ENCODE results near the gene SCP2.

SCP2 gene

DNA sequence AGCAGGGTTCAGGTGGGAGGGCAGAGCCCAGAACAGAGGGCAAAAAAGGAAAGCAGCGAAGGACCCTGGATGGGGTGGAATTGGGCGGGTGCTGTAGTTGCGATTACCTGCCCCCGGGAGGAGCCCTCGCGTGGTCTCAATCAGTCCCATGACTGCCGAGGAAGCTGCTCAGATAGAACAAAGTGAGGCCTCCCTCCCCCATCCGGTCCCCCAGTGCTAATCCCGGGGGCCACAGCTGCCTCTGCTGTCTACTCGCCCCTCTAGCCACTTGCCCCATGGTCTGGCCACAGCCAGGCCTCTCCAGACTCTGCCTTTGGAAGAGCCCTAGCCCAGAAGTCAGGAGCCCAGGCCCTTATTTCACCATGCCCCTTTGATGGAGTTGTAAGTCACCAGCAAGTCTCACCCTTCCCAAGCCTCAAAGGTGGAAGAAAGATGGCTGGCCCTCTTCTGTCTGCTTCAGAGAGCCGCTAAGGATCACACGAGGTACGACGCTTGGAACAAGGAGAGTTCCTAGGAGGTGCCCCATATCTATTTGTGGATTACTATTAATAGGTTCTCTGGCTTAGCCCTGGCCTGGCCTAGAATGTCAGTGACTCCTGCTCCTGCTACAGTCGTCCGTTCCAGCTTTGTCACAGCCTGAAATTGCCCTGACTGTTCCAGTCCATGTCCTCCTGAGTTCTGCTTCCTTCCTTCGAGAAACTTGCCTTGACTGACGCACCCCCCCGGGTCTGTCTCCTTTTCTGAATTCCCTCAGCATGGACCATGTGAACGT lies 22.0 kb upstream of the SCP2 start:
- peak overlapping the region in 2 of 5 donors; percentile 28 to 35 for H3K9ac ChIP-seq (ENCODE audit: low read length in 5 of 5)
- H3K27ac ChIP-seq (ENCODE audit: low read depth, low read length): no peak overlapping the region
- no peaks in the 10 kb centered on the region for H3K9me3 ChIP-seq (ENCODE audit: control insufficient read depth in 5 of 5, low read length in 5 of 5)
- H3K27me3 ChIP-seq (ENCODE audit: control insufficient read depth in 5 of 5, insufficient read depth in 4 of 5, low read length in 5 of 5): no peaks in the 10 kb centered on the region
- no peak overlapping the region for H3K4me3 ChIP-seq (ENCODE audit: low read depth in 1 of 5, low read length in 5 of 5)
- H3K4me1 ChIP-seq (ENCODE audit: control insufficient read depth in 5 of 5, insufficient read depth in 5 of 5, low read length in 5 of 5): peaks cover 0 to 9% (median 7%) of the 10 kb centered on the region in 5 donors
- peaks cover 3 to 15% (median 11%) of the 10 kb centered on the region in 5 donors for H3K36me3 ChIP-seq (ENCODE audit: control insufficient read depth in 5 of 5, insufficient read depth in 5 of 5, low read length in 5 of 5)

GRCh38 chr1:52906135-52906603 lies 20.9 kb upstream of the SCP2 start:
- Histone ChIP-seq H3K27ac (ENCODE audit: low read depth, low read length) (no peak overlapping the region), H3K27me3 (ENCODE audit: control insufficient read depth in 5 of 5, insufficient read depth in 4 of 5, low read length in 5 of 5) (no peaks in the 10 kb centered on the region), H3K9me3 (ENCODE audit: control insufficient read depth in 5 of 5, low read length in 5 of 5) (no peaks in the 10 kb centered on the region), H3K4me1 (ENCODE audit: control insufficient read depth in 5 of 5, insufficient read depth in 5 of 5, low read length in 5 of 5) (peaks cover 0 to 9% (median 7%) of the 10 kb centered on the region in 5 donors), H3K36me3 (ENCODE audit: control insufficient read depth in 5 of 5, insufficient read depth in 5 of 5, low read length in 5 of 5) (peaks cover 3 to 15% (median 11%) of the 10 kb centered on the region in 5 donors), H3K4me3 (ENCODE audit: low read depth in 1 of 5, low read length in 5 of 5) (no peak overlapping the region), H3K9ac (ENCODE audit: low read length in 5 of 5) (no peak overlapping the region)

DNA sequence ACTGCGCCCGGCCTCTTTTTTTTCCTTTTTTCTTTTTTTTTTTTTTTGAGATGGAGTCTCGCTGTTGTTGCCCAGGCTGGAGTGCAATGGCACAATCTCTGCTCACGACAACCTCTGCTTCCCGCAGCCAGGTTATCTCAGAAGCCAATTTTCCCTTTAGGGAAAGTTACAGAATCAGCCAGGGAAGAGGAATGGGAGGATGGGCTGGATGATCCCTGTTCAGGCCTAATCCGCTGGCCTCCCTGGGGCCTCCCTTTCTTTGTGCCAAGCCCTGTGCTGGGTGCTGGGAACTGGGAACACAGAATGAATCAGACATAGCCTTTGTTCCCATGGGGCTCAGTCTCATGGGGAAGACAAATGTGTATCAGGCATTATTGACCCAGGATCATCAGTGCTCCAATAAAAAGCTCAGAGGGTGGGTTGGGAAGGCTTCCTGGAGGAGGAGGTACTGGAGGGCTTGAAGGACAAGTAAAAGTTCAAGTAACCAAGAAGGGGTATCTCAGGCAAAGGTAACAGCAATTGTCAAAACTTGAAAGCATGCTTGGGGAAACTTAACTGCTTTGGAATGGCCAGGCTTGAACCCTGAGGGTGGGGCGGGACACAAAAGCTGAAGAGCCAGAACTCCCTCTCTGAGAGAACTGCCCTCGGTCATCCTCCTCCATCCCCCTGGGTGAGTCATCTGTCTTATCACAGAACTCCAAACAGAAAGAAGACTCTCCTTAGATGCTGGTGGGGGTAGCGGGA lies 19.8 kb upstream of the SCP2 start:
- Histone ChIP-seq H3K9me3 (ENCODE audit: control insufficient read depth in 5 of 5, low read length in 5 of 5) (no peaks in the 10 kb centered on the region), H3K9ac (ENCODE audit: low read length in 5 of 5) (no peak overlapping the region), H3K27ac (ENCODE audit: low read depth, low read length) (no peak overlapping the region), H3K4me3 (ENCODE audit: low read depth in 1 of 5, low read length in 5 of 5) (no peak overlapping the region), H3K4me1 (ENCODE audit: control insufficient read depth in 5 of 5, insufficient read depth in 5 of 5, low read length in 5 of 5) (peaks cover 0 to 9% (median 7%) of the 10 kb centered on the region in 5 donors), H3K27me3 (ENCODE audit: control insufficient read depth in 5 of 5, insufficient read depth in 4 of 5, low read length in 5 of 5) (no peaks in the 10 kb centered on the region), H3K36me3 (ENCODE audit: control insufficient read depth in 5 of 5, insufficient read depth in 5 of 5, low read length in 5 of 5) (peaks cover 3 to 21% (median 11%) of the 10 kb centered on the region in 5 donors)

DNA sequence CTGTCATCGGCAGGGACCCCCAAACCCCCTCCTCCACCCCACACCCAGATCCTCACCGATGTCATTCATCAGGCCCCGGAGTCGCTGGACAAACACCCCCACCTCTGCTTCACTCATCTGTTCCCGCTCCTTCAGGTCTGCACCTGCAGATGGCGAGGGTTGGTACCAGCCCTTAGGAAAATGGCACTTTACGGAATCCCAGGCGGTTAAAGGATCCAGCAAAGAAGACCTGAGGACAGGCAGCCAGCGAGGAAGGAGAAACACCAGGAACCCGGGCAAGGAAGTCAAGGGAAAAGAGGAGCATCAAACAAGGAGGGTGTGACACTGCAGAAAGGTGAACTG lies 19.3 kb upstream of the SCP2 start:
- H3K27ac ChIP-seq (ENCODE audit: low read depth, low read length): no peak overlapping the region
- peaks cover 0 to 9% (median 7%) of the 10 kb centered on the region in 5 donors for H3K4me1 ChIP-seq (ENCODE audit: control insufficient read depth in 5 of 5, insufficient read depth in 5 of 5, low read length in 5 of 5)
- H3K9ac ChIP-seq (ENCODE audit: low read length in 5 of 5): no peak overlapping the region
- H3K4me3 ChIP-seq (ENCODE audit: low read depth in 1 of 5, low read length in 5 of 5): no peak overlapping the region
- H3K36me3 ChIP-seq (ENCODE audit: control insufficient read depth in 5 of 5, insufficient read depth in 5 of 5, low read length in 5 of 5): peaks cover 3 to 21% (median 11%) of the 10 kb centered on the region in 5 donors
- H3K9me3 ChIP-seq (ENCODE audit: control insufficient read depth in 5 of 5, low read length in 5 of 5): no peaks in the 10 kb centered on the region
- no peaks in the 10 kb centered on the region for H3K27me3 ChIP-seq (ENCODE audit: control insufficient read depth in 5 of 5, insufficient read depth in 4 of 5, low read length in 5 of 5)

DNA sequence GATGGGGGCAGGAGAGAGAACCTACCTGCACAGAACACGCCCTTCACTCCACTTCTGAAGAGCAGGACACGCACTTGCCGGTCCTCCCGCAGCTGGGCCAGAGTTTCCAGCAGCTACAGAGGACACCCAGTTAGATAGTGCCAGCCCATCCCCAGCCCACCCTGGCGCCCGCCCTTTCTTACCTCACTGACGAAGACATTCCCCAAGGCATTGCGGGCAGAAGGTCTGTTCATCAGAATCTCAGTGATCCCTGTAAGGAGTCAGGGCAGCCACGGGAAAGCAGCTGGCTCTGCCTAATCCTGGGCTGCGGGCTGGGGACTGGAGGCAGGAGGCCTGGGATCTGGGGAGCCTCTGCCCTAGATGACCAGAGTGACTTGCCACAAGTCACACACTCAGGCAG lies 15.5 kb upstream of the SCP2 start:
- Histone ChIP-seq H3K27ac (ENCODE audit: low read depth, low read length) (no peak overlapping the region), H3K9ac (ENCODE audit: low read length in 5 of 5) (no peak overlapping the region), H3K27me3 (ENCODE audit: control insufficient read depth in 5 of 5, insufficient read depth in 4 of 5, low read length in 5 of 5) (no peaks in the 10 kb centered on the region), H3K4me1 (ENCODE audit: control insufficient read depth in 5 of 5, insufficient read depth in 5 of 5, low read length in 5 of 5) (peaks cover 9 to 38% (median 26%) of the 10 kb centered on the region in 5 donors), H3K36me3 (ENCODE audit: control insufficient read depth in 5 of 5, insufficient read depth in 5 of 5, low read length in 5 of 5) (peaks cover 0 to 15% (median 7%) of the 10 kb centered on the region in 5 donors), H3K9me3 (ENCODE audit: control insufficient read depth in 5 of 5, low read length in 5 of 5) (no peaks in the 10 kb centered on the region), H3K4me3 (ENCODE audit: low read depth in 1 of 5, low read length in 5 of 5) (no peak overlapping the region)

DNA sequence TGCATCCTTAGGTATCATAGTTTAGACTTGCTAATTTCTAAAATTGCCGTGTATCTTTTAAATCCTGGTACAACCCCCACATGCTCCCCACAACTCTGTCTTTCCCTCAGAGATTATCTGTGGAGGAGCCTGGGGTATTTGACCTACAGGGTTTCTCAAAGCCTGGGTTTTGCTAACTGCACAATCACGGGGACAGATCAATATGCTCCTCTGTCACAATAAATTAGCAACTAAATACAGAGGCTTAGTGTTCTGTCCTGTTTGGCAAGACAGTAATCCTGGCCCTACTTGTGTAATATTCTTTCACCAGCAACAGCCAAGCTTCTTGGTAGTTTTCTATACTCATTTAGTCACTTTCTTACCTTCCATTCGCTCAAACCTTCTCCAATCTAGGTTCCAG lies 14.1 kb upstream of the SCP2 start:
- Histone ChIP-seq H3K36me3 (ENCODE audit: control insufficient read depth in 5 of 5, insufficient read depth in 5 of 5, low read length in 5 of 5) (peaks cover 0 to 12% (median 7%) of the 10 kb centered on the region in 5 donors), H3K9ac (ENCODE audit: low read length in 5 of 5) (no peak overlapping the region), H3K27ac (ENCODE audit: low read depth, low read length) (no peak overlapping the region), H3K27me3 (ENCODE audit: control insufficient read depth in 5 of 5, insufficient read depth in 4 of 5, low read length in 5 of 5) (no peaks in the 10 kb centered on the region), H3K4me3 (ENCODE audit: low read depth in 1 of 5, low read length in 5 of 5) (no peak overlapping the region), H3K9me3 (ENCODE audit: control insufficient read depth in 5 of 5, low read length in 5 of 5) (no peaks in the 10 kb centered on the region), H3K4me1 (ENCODE audit: control insufficient read depth in 5 of 5, insufficient read depth in 5 of 5, low read length in 5 of 5) (peaks cover 9 to 48% (median 32%) of the 10 kb centered on the region in 5 donors)

DNA sequence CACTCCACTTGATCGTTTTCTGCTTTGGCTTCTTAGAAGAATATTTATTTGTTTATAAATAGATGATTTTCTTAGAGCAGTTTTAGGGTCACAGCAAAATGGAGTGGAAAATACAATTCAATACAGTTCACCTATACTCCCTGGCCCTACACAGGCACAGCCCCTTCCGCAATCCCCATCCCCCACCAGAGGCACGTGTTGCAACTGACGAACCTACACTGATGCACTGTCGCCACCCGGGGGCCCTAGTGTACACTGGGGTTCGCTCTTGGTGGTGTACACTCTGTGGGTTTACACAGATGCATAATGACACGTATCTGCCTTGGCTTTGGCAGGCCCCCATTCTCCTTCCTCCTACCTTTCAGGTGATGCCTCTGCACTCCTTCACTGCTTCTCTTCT lies 13.5 kb upstream of the SCP2 start:
- Histone ChIP-seq H3K4me1 (ENCODE audit: control insufficient read depth in 5 of 5, insufficient read depth in 5 of 5, low read length in 5 of 5) (peaks cover 9 to 48% (median 32%) of the 10 kb centered on the region in 5 donors), H3K36me3 (ENCODE audit: control insufficient read depth in 5 of 5, insufficient read depth in 5 of 5, low read length in 5 of 5) (peaks cover 0 to 10% (median 7%) of the 10 kb centered on the region in 5 donors), H3K4me3 (ENCODE audit: low read depth in 1 of 5, low read length in 5 of 5) (no peak overlapping the region)

GRCh38 chr1:52914463-52914862 lies 12.6 kb upstream of the SCP2 start:
- Histone ChIP-seq H3K9me3 (ENCODE audit: control insufficient read depth in 5 of 5, low read length in 5 of 5) (no peaks in the 10 kb centered on the region), H3K9ac (ENCODE audit: low read length in 5 of 5) (no peak overlapping the region), H3K27me3 (ENCODE audit: control insufficient read depth in 5 of 5, insufficient read depth in 4 of 5, low read length in 5 of 5) (no peaks in the 10 kb centered on the region), H3K4me3 (ENCODE audit: low read depth in 1 of 5, low read length in 5 of 5) (no peak overlapping the region), H3K27ac (ENCODE audit: low read depth, low read length) (no peak overlapping the region), H3K36me3 (ENCODE audit: control insufficient read depth in 5 of 5, insufficient read depth in 5 of 5, low read length in 5 of 5) (peaks cover 0 to 9% (median 5%) of the 10 kb centered on the region in 5 donors), H3K4me1 (ENCODE audit: control insufficient read depth in 5 of 5, insufficient read depth in 5 of 5, low read length in 5 of 5) (peaks cover 9 to 50% (median 32%) of the 10 kb centered on the region in 5 donors)

More for the DNA sequence above, 13.5 kb upstream of the SCP2 start:
- H3K27me3 ChIP-seq (ENCODE audit: control insufficient read depth in 5 of 5, insufficient read depth in 4 of 5, low read length in 5 of 5): no peaks in the 10 kb centered on the region
- H3K27ac ChIP-seq (ENCODE audit: low read depth, low read length): no peak overlapping the region
- no peak overlapping the region for H3K9ac ChIP-seq (ENCODE audit: low read length in 5 of 5)
- H3K9me3 ChIP-seq (ENCODE audit: control insufficient read depth in 5 of 5, low read length in 5 of 5): no peaks in the 10 kb centered on the region

GRCh38 chr1:52915211-52915854 lies 11.7 kb upstream of the SCP2 start:
- Histone ChIP-seq H3K9me3 (ENCODE audit: control insufficient read depth in 5 of 5, low read length in 5 of 5) (no peaks in the 10 kb centered on the region), H3K4me3 (ENCODE audit: low read depth in 1 of 5, low read length in 5 of 5) (peak overlapping the region in 1 of 5 donors; percentile 7), H3K27me3 (ENCODE audit: control insufficient read depth in 5 of 5, insufficient read depth in 4 of 5, low read length in 5 of 5) (no peaks in the 10 kb centered on the region), H3K4me1 (ENCODE audit: control insufficient read depth in 5 of 5, insufficient read depth in 5 of 5, low read length in 5 of 5) (peaks cover 9 to 58% (median 32%) of the 10 kb centered on the region in 5 donors), H3K27ac (ENCODE audit: low read depth, low read length) (no peak overlapping the region), H3K9ac (ENCODE audit: low read length in 5 of 5) (no peak overlapping the region), H3K36me3 (ENCODE audit: control insufficient read depth in 5 of 5, insufficient read depth in 5 of 5, low read length in 5 of 5) (peaks cover 0 to 7% (median 5%) of the 10 kb centered on the region in 5 donors)
